Progenitor cell of endocrine pancreas (in vitro differentiated cells): ENCODE measurements around the gene BICRA. TPM values are rescaled to one million over a fixed set of nuclear protein-coding genes. Genes with fewer than 3 reads are reported as not detected.
A peak's percentile ranks its signal among the peaks of the same experiment; 100 is the strongest.
"Not testable (repeated sequence)": the region's sequence is repeated elsewhere in the genome, so short reads cannot be mapped to it uniquely, and the experiment has no call there.

Experiments
- DNase-seq: peaks from one replicate; pipeline ENCODE4 v3.0.0; 2021; ENCODE audit warnings: low spot score; ENCODE audit not compliant: unreplicated experiment
- H3K27ac Mint-ChIP-seq: 2 replicates; pipeline ENCODE4 v1.8.0; 2021; ENCODE audit warnings: mild to moderate bottlenecking, moderate library complexity, mixed read lengths
- H3K27me3 Mint-ChIP-seq: 2 replicates; pipeline ENCODE4 v1.8.0; 2021; ENCODE audit warnings: mixed read lengths
- H3K36me3 Mint-ChIP-seq: 2 replicates; pipeline ENCODE4 v1.8.0; 2022; ENCODE audit warnings: mixed read lengths; ENCODE audit not compliant: insufficient read depth
- H3K4me1 Mint-ChIP-seq: 2 replicates; pipeline ENCODE4 v1.8.0; 2021; ENCODE audit warnings: low read depth, mixed read lengths
- H3K4me3 Mint-ChIP-seq: 2 replicates; pipeline ENCODE4 v1.8.0; 2021; ENCODE audit warnings: low read depth, mild to moderate bottlenecking, moderate library complexity, mixed read lengths
- H3K9me3 Mint-ChIP-seq: 2 replicates; pipeline ENCODE4 v1.8.0; 2021; ENCODE audit warnings: low read depth, mixed read lengths
- total RNA-seq: library from RNA; stranded (reverse); gene quantifications from 2 replicates; pipeline ENCODE4 v1.2.1, GENCODE V29; 2021
- TF ChIP-seq, protein P1 (sequence below): fragments of 200-600 bp; sonication (generic); IDR thresholded peaks from one replicate; pipeline ENCODE4 v1.5.0; 2021; ENCODE audit warnings: antibody characterized with exemption, mild to moderate bottlenecking; ENCODE audit not compliant: unreplicated experiment

Gene BICRA
- total RNA-seq, 1 donor from 2014 or later = 37.4 TPM

DNA sequence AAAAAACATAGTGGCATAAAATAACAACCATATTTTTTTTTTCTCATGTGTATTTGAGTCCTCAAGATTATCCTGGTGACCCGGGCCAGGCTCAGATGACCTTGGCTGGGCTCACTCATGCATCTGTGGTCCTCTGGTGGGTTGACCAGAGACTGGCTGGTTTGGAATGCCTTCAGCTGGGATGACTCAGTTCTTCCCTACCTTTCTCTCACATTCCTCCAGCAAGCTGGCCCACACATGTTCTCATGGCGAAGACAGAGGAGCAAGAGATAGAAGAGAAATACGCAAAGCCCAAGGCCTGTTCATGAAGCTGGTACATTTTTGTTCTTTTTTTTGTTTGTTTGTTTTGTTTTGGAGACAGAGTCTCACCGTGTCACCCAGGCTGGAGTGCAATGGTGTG, 21.6 kb upstream of the BICRA start:
- TF ChIP-seq, protein P1, sequence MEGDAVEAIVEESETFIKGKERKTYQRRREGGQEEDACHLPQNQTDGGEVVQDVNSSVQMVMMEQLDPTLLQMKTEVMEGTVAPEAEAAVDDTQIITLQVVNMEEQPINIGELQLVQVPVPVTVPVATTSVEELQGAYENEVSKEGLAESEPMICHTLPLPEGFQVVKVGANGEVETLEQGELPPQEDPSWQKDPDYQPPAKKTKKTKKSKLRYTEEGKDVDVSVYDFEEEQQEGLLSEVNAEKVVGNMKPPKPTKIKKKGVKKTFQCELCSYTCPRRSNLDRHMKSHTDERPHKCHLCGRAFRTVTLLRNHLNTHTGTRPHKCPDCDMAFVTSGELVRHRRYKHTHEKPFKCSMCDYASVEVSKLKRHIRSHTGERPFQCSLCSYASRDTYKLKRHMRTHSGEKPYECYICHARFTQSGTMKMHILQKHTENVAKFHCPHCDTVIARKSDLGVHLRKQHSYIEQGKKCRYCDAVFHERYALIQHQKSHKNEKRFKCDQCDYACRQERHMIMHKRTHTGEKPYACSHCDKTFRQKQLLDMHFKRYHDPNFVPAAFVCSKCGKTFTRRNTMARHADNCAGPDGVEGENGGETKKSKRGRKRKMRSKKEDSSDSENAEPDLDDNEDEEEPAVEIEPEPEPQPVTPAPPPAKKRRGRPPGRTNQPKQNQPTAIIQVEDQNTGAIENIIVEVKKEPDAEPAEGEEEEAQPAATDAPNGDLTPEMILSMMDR = no peak
- no peak for DNase-seq
- H3K27me3 Mint-ChIP-seq = no peaks in the 10 kb centered on the region
- H3K4me1 Mint-ChIP-seq = no peaks in the 10 kb centered on the region
- peak overlapping the region; percentile 64 for H3K27ac Mint-ChIP-seq
- no peak overlapping the region for H3K4me3 Mint-ChIP-seq
- H3K36me3 Mint-ChIP-seq = no peaks in the 10 kb centered on the region
- peaks cover 4% of the 10 kb centered on the region for H3K9me3 Mint-ChIP-seq

DNA sequence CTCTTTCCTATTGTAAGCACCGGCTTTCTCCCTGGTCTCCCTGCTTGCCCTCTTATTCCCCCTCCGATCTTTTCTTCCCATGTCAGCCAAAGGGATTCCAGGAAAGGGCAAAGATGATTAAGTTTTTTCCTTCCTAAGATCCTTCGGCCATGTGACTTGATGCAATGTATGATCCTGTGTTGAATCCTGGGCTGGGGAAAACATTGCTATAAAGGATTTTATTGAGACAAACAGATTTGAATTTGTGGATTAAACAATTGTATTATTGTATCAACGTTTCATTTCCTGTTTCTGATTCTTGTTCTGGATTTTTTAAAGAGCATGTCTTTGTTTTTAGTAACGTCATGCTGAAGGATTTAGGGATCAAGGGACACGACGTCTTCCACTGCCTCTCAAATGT, 19.1 kb upstream of the BICRA start:
- no peak overlapping the region for H3K4me3 Mint-ChIP-seq
- no peaks in the 10 kb centered on the region for H3K27me3 Mint-ChIP-seq
- no peak for DNase-seq
- no peaks in the 10 kb centered on the region for H3K36me3 Mint-ChIP-seq
- TF ChIP-seq, protein P1 = no peak
- H3K4me1 Mint-ChIP-seq = no peaks in the 10 kb centered on the region
- H3K27ac Mint-ChIP-seq = no peak overlapping the region
- peaks cover 4% of the 10 kb centered on the region for H3K9me3 Mint-ChIP-seq

DNA sequence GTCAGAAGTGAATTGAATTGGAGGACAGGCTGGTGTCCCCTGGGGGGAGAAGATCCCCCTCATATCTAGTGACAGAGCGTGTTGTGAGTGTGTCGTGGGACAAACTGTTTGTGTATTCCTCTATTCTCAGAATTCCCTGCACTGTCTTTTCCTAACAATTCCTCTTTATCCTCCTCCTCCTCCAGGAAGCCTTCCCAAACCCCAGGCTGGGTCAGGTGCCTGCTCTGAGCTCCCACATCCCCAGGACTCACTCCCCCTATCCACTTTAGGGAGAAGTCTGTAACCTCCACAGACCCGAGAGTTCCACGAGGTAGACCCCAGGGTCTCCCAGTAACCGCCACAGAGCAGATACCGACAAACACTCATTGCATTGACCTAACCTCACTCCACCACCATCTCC, 15.1 kb upstream of the BICRA start:
- Mint-ChIP-seq H3K4me3 (no peak overlapping the region), H3K9me3 (no peaks in the 10 kb centered on the region), H3K27ac (no peak overlapping the region), H3K27me3 (peaks cover 6% of the 10 kb centered on the region), H3K4me1 (peaks cover 3% of the 10 kb centered on the region), H3K36me3 (no peaks in the 10 kb centered on the region)
- no peak for DNase-seq
- TF ChIP-seq, protein P1 = no peak

DNA sequence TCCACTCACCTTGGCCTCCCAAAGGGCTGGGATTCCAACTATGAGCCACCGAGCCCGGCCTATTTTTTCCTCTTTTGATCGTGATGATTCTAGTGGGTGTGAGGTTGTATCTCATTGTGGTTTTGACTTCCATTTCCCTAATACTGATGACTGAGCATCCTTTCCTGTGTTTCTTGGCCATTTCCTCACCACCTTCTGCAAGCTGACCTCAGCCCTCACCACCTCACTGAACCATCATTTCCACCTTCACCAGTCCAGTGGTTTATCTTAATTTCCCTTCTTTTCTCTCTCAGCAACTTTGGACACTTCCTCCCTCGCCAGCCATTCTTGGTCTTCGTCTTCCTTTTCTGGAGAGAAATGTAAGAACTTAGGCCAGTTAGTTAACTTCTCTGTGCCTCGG, 13.0 kb upstream of the BICRA start:
- H3K9me3 Mint-ChIP-seq = no peaks in the 10 kb centered on the region
- no peak for DNase-seq
- H3K4me3 Mint-ChIP-seq = no peak overlapping the region
- no peak overlapping the region for H3K27ac Mint-ChIP-seq
- H3K27me3 Mint-ChIP-seq = peaks cover 13% of the 10 kb centered on the region
- peaks cover 10% of the 10 kb centered on the region for H3K4me1 Mint-ChIP-seq
- H3K36me3 Mint-ChIP-seq = no peaks in the 10 kb centered on the region
- TF ChIP-seq, protein P1 = no peak

DNA sequence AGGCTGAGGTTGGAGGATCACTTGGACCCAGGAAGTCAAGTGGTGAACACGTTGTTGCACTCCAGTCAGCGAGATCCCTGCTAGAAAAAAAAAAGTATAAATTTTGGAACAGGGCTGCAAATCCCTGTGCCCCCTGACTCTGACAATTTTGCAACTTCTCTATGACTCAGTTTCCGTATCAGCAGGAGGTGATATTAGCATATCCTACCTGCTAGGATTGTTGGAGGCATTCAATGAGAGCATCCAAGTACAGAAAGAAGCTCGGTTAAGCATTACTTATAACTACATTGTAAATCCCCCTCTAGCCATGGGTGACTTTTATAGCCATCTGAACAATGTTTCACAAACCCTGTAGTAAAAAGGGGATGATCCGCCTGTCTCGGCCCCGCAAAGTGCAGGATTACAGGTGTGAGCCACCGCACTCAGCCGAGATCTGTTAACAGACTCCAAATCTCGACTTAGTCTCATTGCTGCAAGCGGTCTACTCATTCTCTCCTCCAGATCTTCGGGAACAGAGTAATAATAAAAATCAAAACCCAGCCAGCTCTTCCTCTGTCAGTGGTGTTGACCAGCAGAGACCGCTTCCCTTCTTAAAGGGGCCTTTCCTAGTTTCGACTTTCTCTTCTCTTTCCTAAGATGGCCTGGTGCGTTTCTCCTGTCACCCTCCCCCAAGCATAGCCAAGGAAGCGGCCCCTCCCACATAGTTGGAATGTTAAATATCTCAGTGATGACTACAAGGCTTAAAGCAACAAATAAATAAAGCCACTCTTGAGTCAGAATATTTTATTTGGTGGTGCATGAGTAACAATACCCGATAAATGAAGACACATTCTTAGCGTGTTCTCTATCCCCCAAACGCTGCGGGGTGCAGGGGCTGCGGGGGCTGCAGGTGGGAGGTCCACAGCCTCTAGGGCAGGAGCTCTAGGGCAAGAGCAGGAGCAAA, 10.3 kb upstream of the BICRA start:
- Mint-ChIP-seq H3K27me3 (peaks cover 14% of the 10 kb centered on the region), H3K4me3 (peak overlapping the region; percentile 34), H3K4me1 (peaks cover 10% of the 10 kb centered on the region), H3K36me3 (no peaks in the 10 kb centered on the region), H3K9me3 (no peaks in the 10 kb centered on the region), H3K27ac (peak overlapping the region; percentile 84)
- DNase-seq = no peak
- TF ChIP-seq, protein P1 = no peak

DNA sequence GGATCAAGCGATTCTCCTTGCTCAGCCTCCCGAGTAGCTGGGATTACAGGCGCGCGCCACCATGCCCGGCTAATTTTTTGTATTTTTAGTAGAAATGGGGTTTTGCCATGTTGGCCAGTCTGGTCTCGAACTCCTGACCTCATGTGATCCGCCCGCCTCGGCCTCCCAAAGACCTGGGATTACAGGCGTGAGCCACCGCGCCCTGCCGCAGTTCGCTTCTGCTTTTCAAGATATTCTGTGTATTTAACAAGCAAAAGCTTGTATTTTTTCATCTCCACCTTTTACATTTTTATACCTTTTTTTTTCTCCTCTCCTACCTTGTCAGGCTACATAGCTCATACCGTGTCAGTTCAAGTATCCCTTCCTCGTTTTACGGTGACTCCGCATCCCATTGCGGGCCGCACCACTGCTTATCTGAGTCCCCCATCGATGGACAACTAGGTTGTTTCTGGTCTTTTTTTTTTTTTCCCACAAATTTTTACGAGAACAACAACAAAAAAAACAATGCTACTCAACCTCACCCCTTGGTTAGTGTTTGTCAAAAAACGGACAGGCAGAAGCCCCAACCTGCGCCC, 9.2 kb upstream of the BICRA start:
- DNase-seq = not testable (repeated sequence)
- peak overlapping the region; percentile 75 for H3K4me3 Mint-ChIP-seq

More for the DNA sequence above, 9.2 kb upstream of the BICRA start:
- Mint-ChIP-seq H3K27me3 (peaks cover 17% of the 10 kb centered on the region), H3K27ac (peak overlapping the region; percentile 76)
- H3K9me3 Mint-ChIP-seq, H3K36me3 Mint-ChIP-seq, H3K4me1 Mint-ChIP-seq: not testable (repeated sequence)
